Stimulated activated CD8-positive, alpha-beta memory T cell treated with anti-CD3 and anti-CD28 coated beads, Interleukin-4, amount 100 ng/mL, for 4 hours (primary cell): ENCODE data around the gene COX6A1.
"Not testable (repeated sequence)": the region's sequence is repeated elsewhere in the genome, so short reads cannot be mapped to it uniquely, and the experiment has no call there.

Experiments
- DNase-seq, 2 donors: peaks; one replicate each; pipeline ENCODE4 v3.0.0-alpha.2; 2020; ENCODE audit warnings: low read depth in 2 of 2, low spot score in 1 of 2

Gene COX6A1

GRCh38 chr12:120466560-120467315, 28.8 kb downstream of the COX6A1 start:
- DNase-seq = no peak

GRCh38 chr12:120467439-120467838, 29.5 kb downstream of the COX6A1 start:
- DNase-seq = no peak

- no peak for DNase-seq
These were observed 30.5 kb downstream of the COX6A1 start for GRCh38 chr12:120468325-120468820.

GRCh38 chr12:120468821-120469449, 31.0 kb downstream of the COX6A1 start:
- peak in 1 of 2 donors; percentile 36 for DNase-seq

GRCh38 chr12:120469450-120470149, 31.7 kb downstream of the COX6A1 start, which contains the start of gene SRSF9:
Gene SRSF9, minus strand, starts transcription at chr12:120469748. Its CDS starts 139 bp downstream, at chr12:120469609.
- DNase-seq = peak; percentile 91 to 95

- DNase-seq = no peak
These were observed 32.4 kb downstream of the COX6A1 start for GRCh38 chr12:120470150-120470784.

- no peak for DNase-seq
These were observed 34.6 kb downstream of the COX6A1 start for GRCh38 chr12:120472521-120472920.

- DNase-seq = no peak
These were observed 36.1 kb downstream of the COX6A1 start for GRCh38 chr12:120473807-120474615.

GRCh38 chr12:120474616-120474960, 36.7 kb downstream of the COX6A1 start:
- no peak for DNase-seq

- DNase-seq = no peak
These were observed 37.7 kb downstream of the COX6A1 start for GRCh38 chr12:120475643-120476042.

GRCh38 chr12:120479458-120479857, 41.5 kb downstream of the COX6A1 start:
- DNase-seq = no peak

- no peak for DNase-seq
These were observed 42.3 kb downstream of the COX6A1 start for GRCh38 chr12:120480211-120480610.

GRCh38 chr12:120481022-120481767, 43.3 kb downstream of the COX6A1 start:
- DNase-seq = no peak

- no peak for DNase-seq
These were observed 45.7 kb downstream of the COX6A1 start for GRCh38 chr12:120483621-120484020.

- no peak for DNase-seq
These were observed 48.3 kb downstream of the COX6A1 start for GRCh38 chr12:120485961-120486881.

GRCh38 chr12:120487552-120487951, 49.6 kb downstream of the COX6A1 start:
- not testable (repeated sequence) for DNase-seq

- no peak for DNase-seq
These were observed 50.2 kb downstream of the COX6A1 start for GRCh38 chr12:120488057-120488640.

- no peak for DNase-seq
These were observed 51.1 kb downstream of the COX6A1 start for GRCh38 chr12:120489018-120489417.
